ENCODE results near the gene WIZ. TPM values are rescaled to one million over a fixed set of nuclear protein-coding genes. Genes with fewer than 3 reads are reported as not detected.

The WIZ gene
- total RNA-seq, 2 experiments from 2014 or later: 18.2 to 21.4 TPM

DNA sequence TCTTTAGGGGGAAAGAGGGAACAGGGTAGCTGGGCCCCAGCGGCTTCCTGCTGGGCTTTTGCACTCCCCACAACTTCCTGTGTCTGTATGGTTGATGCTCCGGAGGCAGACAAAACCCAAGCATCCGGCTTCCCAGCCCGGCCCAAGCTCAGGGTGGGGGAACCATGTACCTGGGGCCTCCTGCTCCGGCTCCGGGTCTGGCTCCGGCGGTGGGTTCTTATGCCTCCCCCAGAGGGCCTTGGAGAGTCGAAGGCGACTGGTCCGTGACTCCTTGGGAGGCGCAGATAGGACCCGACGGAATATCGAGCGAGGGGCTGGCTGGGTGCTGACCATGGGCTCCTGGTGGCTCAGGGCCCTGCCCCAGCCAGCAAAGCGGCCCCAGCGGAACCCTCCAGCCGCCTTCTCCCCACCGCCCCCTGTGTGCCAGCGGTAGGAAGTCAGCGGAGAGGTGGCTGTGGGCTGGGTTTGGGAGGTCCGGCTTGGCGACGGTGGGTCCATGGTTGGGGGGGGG lies 14.2 kb upstream of the WIZ start:
- Mint-ChIP-seq H3K27me3 (no peaks in the 10 kb centered on the region), H3K4me3 (peak overlapping the region; percentile 89), H3K27ac (peak overlapping the region; percentile 96), H3K4me1 (ENCODE audit: low read depth) (peaks cover 48% of the 10 kb centered on the region), H3K36me3 (peaks cover 36% of the 10 kb centered on the region), H3K9me3 (peaks cover 2% of the 10 kb centered on the region)
- ChIA-PET CTCF (interaction anchor here (1.0 to 2.3 kb wide), 7 partner anchors 9 to 91 kb away, joined by 3 to 22 read pairs (median 7); partner anchors contain the start of genes AKAP8L and WIZ), POLR2A (interaction anchor here (0.6 to 2.3 kb wide), 10 partner anchors 9 to 132 kb away, joined by 3 to 21 read pairs (median 5); partner anchors contain the start of genes AKAP8, AKAP8L and BRD4)
- intact Hi-C loops (cut with micrococcal nuclease): no loop called here
- peak; percentile 88 for DNase-seq

DNA sequence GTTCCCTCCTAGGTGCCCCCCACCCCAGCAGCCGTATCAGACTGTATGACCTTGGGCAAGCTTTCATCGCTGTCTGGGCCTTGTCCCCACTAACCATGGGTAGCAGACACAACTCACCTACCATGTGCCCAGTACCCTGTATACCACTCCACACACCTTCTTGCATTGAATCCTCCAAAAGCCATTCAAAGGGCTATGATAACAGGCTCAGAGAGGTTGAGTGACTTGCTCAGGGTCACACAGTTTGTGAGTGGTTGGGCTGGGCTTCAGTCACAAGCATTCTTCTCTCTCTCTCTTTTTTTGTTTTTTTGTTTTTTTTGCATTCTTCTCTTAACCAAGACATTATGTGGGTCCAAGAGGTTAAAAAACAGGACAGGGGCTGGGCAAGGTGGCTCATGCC lies 11.9 kb upstream of the WIZ start:
- H3K4me1 Mint-ChIP-seq (ENCODE audit: low read depth): peaks cover 25% of the 10 kb centered on the region
- H3K9me3 Mint-ChIP-seq: no peaks in the 10 kb centered on the region
- CTCF ChIA-PET: interaction anchor here (1.3 to 2.8 kb wide), 3 partner anchors 42 to 94 kb away, joined by 3 to 22 read pairs (median 10); partner anchors contain the start of gene AKAP8L
- peak overlapping the region; percentile 16 for H3K4me3 Mint-ChIP-seq
- POLR2A ChIA-PET: no interaction called here
- H3K36me3 Mint-ChIP-seq: peaks cover 42% of the 10 kb centered on the region
- intact Hi-C loops (cut with micrococcal nuclease): no loop called here
- no peak for DNase-seq
- H3K27me3 Mint-ChIP-seq: no peaks in the 10 kb centered on the region
- H3K27ac Mint-ChIP-seq: peak overlapping the region; percentile 96

DNA sequence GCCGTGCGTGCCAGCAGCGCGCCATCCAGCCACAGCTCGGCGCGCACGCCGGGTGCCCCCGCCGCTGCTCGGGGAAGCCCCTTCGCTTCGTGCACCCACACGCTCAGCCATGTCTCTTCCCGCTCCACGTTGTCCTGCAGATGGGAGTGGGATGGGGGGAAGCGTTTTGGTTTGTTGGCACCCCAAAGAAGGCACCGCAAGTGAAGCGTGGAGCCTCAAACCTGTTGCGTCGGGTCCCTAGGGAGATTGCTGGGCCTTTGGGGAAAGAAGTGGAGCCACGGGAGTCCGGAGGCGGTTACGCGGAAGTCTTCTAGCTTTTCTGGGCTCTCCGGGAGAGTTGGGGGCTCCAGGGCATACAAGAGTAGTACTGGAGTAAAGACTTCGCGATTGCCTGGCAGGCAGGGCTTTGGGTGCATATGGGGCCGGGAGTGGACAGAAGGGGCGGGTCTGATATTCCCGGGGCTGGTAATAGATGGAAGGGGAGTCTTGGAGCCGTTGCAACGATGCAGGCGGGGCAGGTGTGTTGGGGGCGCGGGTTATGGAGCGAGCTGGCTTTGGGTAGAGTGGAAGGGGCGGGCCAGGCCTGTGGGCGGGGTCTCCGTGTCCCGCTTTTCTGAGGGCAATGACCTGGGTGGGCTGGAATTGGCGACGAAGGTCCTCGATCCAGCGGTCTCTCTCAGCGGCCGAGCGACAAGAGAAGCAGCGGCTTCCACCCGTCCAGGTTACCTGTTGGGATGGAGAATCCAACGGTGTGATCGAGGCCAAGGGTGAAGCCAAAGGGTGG lies 8.1 kb upstream of the WIZ start:
- H3K27ac Mint-ChIP-seq: no peak overlapping the region
- no peak for DNase-seq
- H3K36me3 Mint-ChIP-seq: peaks cover 64% of the 10 kb centered on the region
- ChIA-PET POLR2A (no interaction called here), CTCF (interaction anchor here (0.9 kb wide), 1 partner anchor 98 kb away, joined by 3 read pairs; no protein-coding TSS in a partner anchor)
- H3K4me1 Mint-ChIP-seq (ENCODE audit: low read depth): peaks cover 18% of the 10 kb centered on the region
- H3K4me3 Mint-ChIP-seq: no peak overlapping the region
- no peaks in the 10 kb centered on the region for H3K27me3 Mint-ChIP-seq
- H3K9me3 Mint-ChIP-seq: no peaks in the 10 kb centered on the region
- intact Hi-C loops (cut with micrococcal nuclease): no loop called here

DNA sequence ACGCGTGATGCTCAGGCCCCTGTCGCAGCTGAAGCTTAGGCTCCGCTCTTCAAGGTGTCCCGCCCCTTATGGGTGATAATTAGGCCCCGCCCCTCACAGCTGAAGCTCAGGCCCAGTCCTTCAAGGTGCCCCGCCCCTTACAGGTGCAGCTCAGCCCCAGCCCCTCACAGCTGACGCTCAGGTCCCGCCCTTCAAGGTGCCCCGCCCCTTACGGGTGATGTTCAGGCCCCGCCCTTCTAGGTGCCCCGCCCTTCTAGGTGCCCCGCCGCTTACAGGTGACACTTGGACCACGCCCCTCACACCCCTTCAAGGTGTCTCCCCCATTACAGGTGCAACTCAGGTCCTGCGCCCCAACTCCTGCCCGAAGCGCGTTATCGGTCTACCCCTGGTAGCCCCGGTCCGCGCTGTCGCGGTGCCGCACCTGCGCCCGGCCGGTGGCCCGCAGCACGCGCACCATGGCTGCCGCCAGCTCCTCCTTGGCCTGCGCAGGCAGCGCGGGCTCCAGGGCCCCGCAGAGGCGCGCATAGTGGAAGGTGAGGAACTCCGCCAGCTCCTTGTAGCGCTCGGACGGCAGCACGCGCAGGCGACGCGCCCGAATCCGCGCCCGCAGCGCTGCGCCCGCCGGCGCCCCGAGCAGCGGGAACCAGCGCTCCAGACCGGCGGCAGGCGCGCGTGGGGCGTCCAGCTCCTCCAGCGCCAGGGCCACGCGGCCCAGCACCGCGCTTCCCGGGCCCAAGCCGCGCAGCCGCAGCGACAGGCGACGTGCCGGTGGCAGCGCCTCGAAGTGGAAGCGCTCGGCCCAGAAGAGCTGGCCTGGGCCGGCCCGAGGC lies 7.3 kb upstream of the WIZ start:
- ChIA-PET CTCF (interaction anchor here (0.9 to 1.2 kb wide), 4 partner anchors 21 to 99 kb away, joined by 3 to 5 read pairs (median 3); partner anchors contain the start of gene AKAP8L), POLR2A (interaction anchor here (2.6 kb wide), 1 partner anchor 10 kb away, joined by 8 read pairs; no protein-coding TSS in a partner anchor)
- intact Hi-C loops (cut with micrococcal nuclease): no loop called here
- Mint-ChIP-seq H3K27me3 (no peaks in the 10 kb centered on the region), H3K4me1 (ENCODE audit: low read depth) (peaks cover 12% of the 10 kb centered on the region), H3K4me3 (no peak overlapping the region), H3K9me3 (no peaks in the 10 kb centered on the region), H3K36me3 (peaks cover 60% of the 10 kb centered on the region), H3K27ac (no peak overlapping the region)
- DNase-seq: peak; percentile 38

DNA sequence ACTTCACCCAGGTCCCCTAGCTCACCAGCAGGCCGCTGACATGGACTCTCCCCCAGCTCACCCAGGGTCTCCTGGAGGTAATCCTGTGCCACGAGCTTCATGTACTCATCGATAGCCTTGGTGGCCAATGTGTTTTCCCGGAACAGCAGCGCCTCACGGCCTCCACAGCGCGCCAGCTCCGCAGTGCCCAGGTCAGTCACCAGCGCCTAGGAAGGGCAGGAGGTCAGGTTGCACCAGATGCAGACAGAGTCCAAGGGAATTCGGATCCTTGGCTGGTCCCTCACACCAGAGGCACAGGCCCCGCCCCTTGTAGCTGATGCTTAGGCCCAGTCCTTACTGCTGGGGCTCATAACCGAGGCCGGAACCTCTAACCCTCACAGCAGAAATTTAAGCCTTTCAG lies 6.7 kb upstream of the WIZ start:
- POLR2A ChIA-PET: interaction anchor here (2.6 kb wide), 1 partner anchor 11 kb away, joined by 8 read pairs; no protein-coding TSS in a partner anchor
- H3K27ac Mint-ChIP-seq: no peak overlapping the region
- H3K4me3 Mint-ChIP-seq: no peak overlapping the region
- CTCF ChIA-PET: interaction anchor here (1.2 kb wide), 4 partner anchors 21 to 99 kb away, joined by 3 to 5 read pairs (median 4); partner anchors contain the start of gene AKAP8L
- H3K27me3 Mint-ChIP-seq: no peaks in the 10 kb centered on the region
- no peaks in the 10 kb centered on the region for H3K9me3 Mint-ChIP-seq
- intact Hi-C loops (cut with micrococcal nuclease): no loop called here
- H3K36me3 Mint-ChIP-seq: peaks cover 59% of the 10 kb centered on the region
- peaks cover 6% of the 10 kb centered on the region for H3K4me1 Mint-ChIP-seq (ENCODE audit: low read depth)
- DNase-seq: no peak

DNA sequence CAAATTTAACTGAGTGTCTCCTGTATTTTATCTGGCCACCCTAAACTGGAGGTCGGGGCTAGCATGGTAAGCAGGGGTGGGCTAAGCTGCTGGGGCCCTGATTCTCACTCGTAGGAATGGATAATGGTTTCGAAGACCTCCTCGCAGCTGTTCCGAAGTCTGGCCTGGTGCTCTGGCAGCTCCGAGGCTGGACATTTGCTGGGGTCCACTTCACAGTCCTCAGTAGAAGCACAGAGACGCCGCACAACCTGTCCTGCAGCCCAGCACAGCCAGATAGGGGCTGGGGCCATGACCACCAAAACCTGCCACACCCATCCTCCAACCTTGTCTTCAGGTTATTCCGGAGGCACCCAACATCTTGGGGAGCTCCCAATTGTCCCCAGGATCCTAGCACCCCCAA lies 6.2 kb upstream of the WIZ start:
- Mint-ChIP-seq H3K4me1 (ENCODE audit: low read depth) (peaks cover 7% of the 10 kb centered on the region), H3K4me3 (no peak overlapping the region), H3K9me3 (no peaks in the 10 kb centered on the region), H3K36me3 (peaks cover 64% of the 10 kb centered on the region), H3K27ac (no peak overlapping the region), H3K27me3 (no peaks in the 10 kb centered on the region)
- POLR2A ChIA-PET: interaction anchor here (2.6 kb wide), 1 partner anchor 11 kb away, joined by 8 read pairs; no protein-coding TSS in a partner anchor
- intact Hi-C loops (cut with micrococcal nuclease): no loop called here
- no peak for DNase-seq
- CTCF ChIA-PET: interaction anchor here (1.2 to 2.1 kb wide), 5 partner anchors 20 to 100 kb away, joined by 3 to 7 read pairs (median 4); partner anchors contain the start of gene AKAP8L

DNA sequence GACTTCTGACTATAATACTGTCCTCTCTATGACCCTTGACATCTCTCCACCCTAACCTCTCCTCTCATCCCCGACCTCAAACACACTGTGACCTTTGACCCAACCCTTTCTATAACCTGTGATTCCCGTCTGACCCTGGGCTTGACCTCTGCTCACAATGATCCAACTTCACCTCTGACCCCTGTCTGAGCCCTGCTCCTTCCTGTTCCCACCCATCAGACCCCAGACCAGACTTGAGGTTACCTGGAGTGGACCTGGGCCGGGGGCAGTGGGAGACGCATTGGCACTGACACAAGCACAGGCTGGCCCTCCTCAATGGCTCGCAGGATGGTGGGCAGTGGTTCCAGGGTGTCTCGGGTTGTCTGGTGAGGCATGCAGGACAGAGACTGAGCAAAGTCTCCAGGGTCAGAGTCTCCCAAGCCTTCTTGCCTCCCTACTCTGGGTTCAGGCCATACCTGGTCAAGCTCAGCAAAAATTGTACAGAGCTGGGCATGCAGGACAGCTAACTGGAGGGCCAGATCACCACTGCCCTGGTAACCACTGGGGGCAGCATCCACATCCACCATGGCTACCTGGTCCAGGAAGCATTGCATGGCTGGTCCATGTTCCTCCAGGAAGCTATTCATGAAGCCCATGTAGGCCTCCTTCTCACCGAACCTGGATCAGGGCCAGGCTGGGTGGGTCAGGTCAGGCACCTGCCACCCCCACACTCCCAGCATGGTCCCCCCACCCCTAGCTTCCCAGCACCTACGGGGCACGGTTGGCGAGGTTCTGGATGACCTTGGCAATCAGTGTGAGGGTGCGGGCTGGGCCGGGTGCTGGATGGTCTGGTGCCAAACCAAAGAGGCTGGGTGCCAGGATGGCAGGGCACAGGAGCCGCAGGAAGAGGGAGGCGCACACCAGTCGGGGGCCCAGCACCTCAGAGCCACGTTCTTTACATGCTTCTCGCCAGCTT lies 4.4 kb upstream of the WIZ start:
- intact Hi-C loops (cut with micrococcal nuclease): no loop called here
- no peaks in the 10 kb centered on the region for H3K27me3 Mint-ChIP-seq
- POLR2A ChIA-PET: interaction anchor here (1.5 to 2.6 kb wide), 2 partner anchors 9 to 13 kb away, joined by 7 to 8 read pairs; no protein-coding TSS in a partner anchor
- H3K27ac Mint-ChIP-seq: no peak overlapping the region
- peaks cover 56% of the 10 kb centered on the region for H3K36me3 Mint-ChIP-seq
- no peaks in the 10 kb centered on the region for H3K9me3 Mint-ChIP-seq
- peaks cover 13% of the 10 kb centered on the region for H3K4me1 Mint-ChIP-seq (ENCODE audit: low read depth)
- CTCF ChIA-PET: interaction anchor here (0.7 to 2.1 kb wide), 3 partner anchors 9 to 82 kb away, joined by 3 to 7 read pairs (median 4); partner anchors contain the start of gene AKAP8L
- DNase-seq: no peak
- H3K4me3 Mint-ChIP-seq: no peak overlapping the region

DNA sequence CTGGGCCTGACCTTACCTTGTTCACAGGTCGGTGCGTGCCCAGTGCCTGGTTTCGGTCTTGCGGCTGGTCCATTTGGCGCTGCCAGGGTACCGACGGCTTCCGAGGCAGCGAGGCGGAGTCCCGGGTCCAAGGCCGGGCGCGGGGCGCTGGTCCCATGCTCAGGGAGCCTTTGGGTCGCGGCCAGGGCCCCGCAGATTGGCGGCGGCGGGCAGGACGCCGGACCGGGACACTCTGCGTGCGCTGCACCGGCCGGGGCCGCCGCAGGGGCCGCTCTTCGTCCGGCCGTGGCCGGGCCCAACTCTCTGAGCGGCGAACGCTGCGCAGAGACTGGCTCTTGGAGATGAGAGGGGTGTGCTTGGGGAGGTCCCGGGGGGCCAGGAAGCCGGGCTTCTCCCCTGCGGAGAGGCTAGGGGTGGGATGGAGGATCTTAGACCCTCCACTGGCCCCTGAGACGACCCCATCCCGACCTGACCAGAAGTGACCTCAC lies 3.4 kb upstream of the WIZ start:
- H3K4me3 Mint-ChIP-seq: no peak overlapping the region
- H3K36me3 Mint-ChIP-seq: peaks cover 53% of the 10 kb centered on the region
- H3K27me3 Mint-ChIP-seq: no peaks in the 10 kb centered on the region
- ChIA-PET POLR2A (interaction anchor here (1.5 kb wide), 1 partner anchor 10 kb away, joined by 4 read pairs; the partner anchor contains the start of gene RASAL3), CTCF (interaction anchor here (0.7 kb wide), 1 partner anchor 83 kb away, joined by 3 read pairs; no protein-coding TSS in a partner anchor)
- intact Hi-C loops (cut with micrococcal nuclease): no loop called here
- H3K27ac Mint-ChIP-seq: no peak overlapping the region
- DNase-seq: no peak
- H3K9me3 Mint-ChIP-seq: no peaks in the 10 kb centered on the region
- peaks cover 20% of the 10 kb centered on the region for H3K4me1 Mint-ChIP-seq (ENCODE audit: low read depth)

DNA sequence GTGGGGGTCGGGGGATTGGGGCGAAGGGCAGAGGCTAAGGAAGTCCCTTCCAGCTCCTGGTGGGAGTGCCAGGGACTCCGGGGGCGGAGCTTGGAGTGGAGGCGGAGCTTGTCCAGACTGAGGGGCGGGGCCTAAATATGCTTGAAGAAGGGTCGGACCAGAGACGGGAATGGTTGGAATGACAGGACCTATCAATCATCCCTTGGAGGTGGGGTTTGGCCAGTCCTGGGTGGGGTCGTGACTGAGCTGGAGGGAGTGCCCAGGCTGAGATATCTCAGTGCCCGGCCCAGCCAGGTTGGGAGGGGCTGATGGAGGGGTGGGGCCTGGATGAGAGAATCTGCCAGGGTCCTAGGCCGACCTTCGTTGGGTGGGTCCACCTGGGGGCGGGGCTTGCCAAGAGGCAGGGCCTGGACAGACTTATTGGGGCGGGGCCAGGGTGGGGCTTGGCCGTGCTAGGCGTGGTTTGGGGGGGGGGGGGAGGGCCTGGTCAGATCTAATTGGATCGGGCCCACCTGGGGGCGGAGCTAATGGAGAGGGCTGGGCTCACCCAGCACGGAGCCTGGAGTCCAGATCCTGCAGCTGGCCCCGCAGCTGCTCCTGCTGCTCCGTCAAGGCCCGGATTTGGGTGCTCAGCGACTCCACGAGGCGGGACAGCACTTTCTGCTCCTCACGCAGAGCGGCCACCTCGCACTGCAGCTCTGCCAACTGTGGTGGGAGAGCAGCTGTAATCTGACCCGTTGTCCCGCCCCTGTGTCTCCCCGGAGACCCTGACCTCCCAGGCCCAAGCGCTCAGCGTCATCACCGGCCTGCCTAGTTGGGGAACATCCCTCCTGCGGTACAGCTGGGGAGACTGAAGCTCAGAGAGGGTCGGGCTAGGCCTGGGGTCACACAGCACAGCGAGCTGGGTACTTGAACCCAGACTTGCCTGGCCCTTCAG lies 2.6 kb upstream of the WIZ start:
- ChIA-PET CTCF (interaction anchor here (0.8 to 2.9 kb wide), 4 partner anchors 11 to 103 kb away, joined by 3 to 8 read pairs (median 4); partner anchors contain the start of gene AKAP8L), POLR2A (interaction anchor here (0.6 to 1.5 kb wide), 4 partner anchors 11 to 33 kb away, joined by 3 to 4 read pairs (median 4); partner anchors contain the start of genes AKAP8L and RASAL3)
- DNase-seq: peak; percentile 38
- Mint-ChIP-seq H3K36me3 (peaks cover 48% of the 10 kb centered on the region), H3K9me3 (no peaks in the 10 kb centered on the region), H3K4me3 (no peak overlapping the region), H3K27me3 (no peaks in the 10 kb centered on the region), H3K27ac (no peak overlapping the region), H3K4me1 (ENCODE audit: low read depth) (peaks cover 20% of the 10 kb centered on the region)
- intact Hi-C loops (cut with micrococcal nuclease): no loop called here

DNA sequence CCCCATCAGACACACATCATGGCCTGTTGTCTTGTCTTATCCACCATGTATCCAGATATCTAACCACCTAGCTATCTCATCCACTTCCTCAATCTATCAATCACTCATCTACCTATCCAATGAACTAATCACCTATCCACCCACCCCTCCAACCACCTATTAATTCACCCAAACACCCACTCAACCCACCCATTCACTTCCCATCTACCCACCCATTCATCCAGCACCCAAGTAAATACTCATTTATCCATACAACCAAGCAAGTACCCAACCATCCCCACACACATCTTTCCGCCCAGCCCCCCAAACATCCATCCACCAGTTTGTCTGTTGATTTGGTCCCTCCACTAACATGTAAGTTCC lies 753 bp upstream of the WIZ start:
- intact Hi-C loops (cut with micrococcal nuclease): no loop called here
- H3K4me3 Mint-ChIP-seq: peak overlapping the region; percentile 62
- POLR2A ChIA-PET: interaction anchor here (0.7 to 0.8 kb wide), 2 partner anchors 14 to 17 kb away, joined by 3 to 4 read pairs; partner anchors contain the start of gene RASAL3
- H3K27ac Mint-ChIP-seq: peak overlapping the region; percentile 81
- H3K27me3 Mint-ChIP-seq: no peaks in the 10 kb centered on the region
- CTCF ChIA-PET: interaction anchor here (0.9 to 2.9 kb wide), 3 partner anchors 13 to 105 kb away, joined by 3 to 11 read pairs (median 8); partner anchors contain the start of gene AKAP8L
- H3K36me3 Mint-ChIP-seq: peaks cover 40% of the 10 kb centered on the region
- no peaks in the 10 kb centered on the region for H3K9me3 Mint-ChIP-seq
- DNase-seq: no peak
- H3K4me1 Mint-ChIP-seq (ENCODE audit: low read depth): peaks cover 20% of the 10 kb centered on the region
